ENCODE measurements around the gene PDIA2.

PDIA2 gene

GRCh38 chr16:296276-296675, 13.3 kb downstream of the PDIA2 start:
- Mint-ChIP-seq H3K36me3 (ENCODE audit: low read depth) (peaks cover 4% of the 10 kb centered on the region), H3K9me3 (no peaks in the 10 kb centered on the region), H3K4me1 (ENCODE audit: low read depth) (no peaks in the 10 kb centered on the region), H3K27ac (no peak overlapping the region), H3K27me3 (no peaks in the 10 kb centered on the region), H3K4me3 (no peak overlapping the region)

GRCh38 chr16:296806-297510, 14.0 kb downstream of the PDIA2 start:
- H3K4me3 Mint-ChIP-seq, result no peak overlapping the region
- H3K27ac Mint-ChIP-seq, result no peak overlapping the region
- H3K9me3 Mint-ChIP-seq, result no peaks in the 10 kb centered on the region
- H3K4me1 Mint-ChIP-seq (ENCODE audit: low read depth), result no peaks in the 10 kb centered on the region
- H3K36me3 Mint-ChIP-seq (ENCODE audit: low read depth), result peaks cover 4% of the 10 kb centered on the region
- H3K27me3 Mint-ChIP-seq, result no peaks in the 10 kb centered on the region

DNA sequence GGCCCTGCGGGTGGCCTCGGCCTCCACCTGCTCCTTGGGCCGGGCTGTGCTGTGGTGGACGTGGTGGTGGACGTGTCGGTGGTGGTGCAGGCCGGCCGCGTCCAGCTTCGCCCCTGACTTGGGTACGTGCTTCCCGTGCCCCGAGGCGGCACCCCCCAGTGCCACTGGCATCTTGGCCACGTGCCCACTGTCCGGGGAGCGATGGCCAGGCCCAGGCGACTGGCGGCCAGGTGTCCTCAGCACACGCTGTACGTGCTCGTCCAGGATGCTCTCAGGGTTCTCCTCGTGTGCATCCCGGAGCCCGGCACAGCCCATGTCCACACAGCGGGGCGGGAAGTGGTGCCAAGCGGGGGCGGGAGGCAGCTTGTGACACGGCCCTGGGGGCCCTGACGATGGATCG, 14.9 kb downstream of the PDIA2 start:
- no peaks in the 10 kb centered on the region for H3K4me1 Mint-ChIP-seq (ENCODE audit: low read depth)
- no peak overlapping the region for H3K27ac Mint-ChIP-seq
- no peaks in the 10 kb centered on the region for H3K9me3 Mint-ChIP-seq
- H3K27me3 Mint-ChIP-seq, result no peaks in the 10 kb centered on the region
- H3K4me3 Mint-ChIP-seq, result no peak overlapping the region
- H3K36me3 Mint-ChIP-seq (ENCODE audit: low read depth), result peaks cover 5% of the 10 kb centered on the region

- no peak overlapping the region for H3K27ac Mint-ChIP-seq
These were observed 18.3 kb downstream of the PDIA2 start for GRCh38 chr16:301235-301634.

GRCh38 chr16:301950-302349, 19.0 kb downstream of the PDIA2 start:
- Mint-ChIP-seq H3K36me3 (ENCODE audit: low read depth) (peaks cover 21% of the 10 kb centered on the region), H3K4me3 (no peak overlapping the region), H3K9me3 (no peaks in the 10 kb centered on the region), H3K27ac (no peak overlapping the region), H3K27me3 (no peaks in the 10 kb centered on the region), H3K4me1 (ENCODE audit: low read depth) (no peaks in the 10 kb centered on the region)

More at GRCh38 chr16:301235-301634, 18.3 kb downstream of the PDIA2 start:
- no peaks in the 10 kb centered on the region for H3K4me1 Mint-ChIP-seq (ENCODE audit: low read depth)
- H3K4me3 Mint-ChIP-seq, result no peak overlapping the region
- no peaks in the 10 kb centered on the region for H3K9me3 Mint-ChIP-seq
- peaks cover 19% of the 10 kb centered on the region for H3K36me3 Mint-ChIP-seq (ENCODE audit: low read depth)
- H3K27me3 Mint-ChIP-seq, result no peaks in the 10 kb centered on the region

DNA sequence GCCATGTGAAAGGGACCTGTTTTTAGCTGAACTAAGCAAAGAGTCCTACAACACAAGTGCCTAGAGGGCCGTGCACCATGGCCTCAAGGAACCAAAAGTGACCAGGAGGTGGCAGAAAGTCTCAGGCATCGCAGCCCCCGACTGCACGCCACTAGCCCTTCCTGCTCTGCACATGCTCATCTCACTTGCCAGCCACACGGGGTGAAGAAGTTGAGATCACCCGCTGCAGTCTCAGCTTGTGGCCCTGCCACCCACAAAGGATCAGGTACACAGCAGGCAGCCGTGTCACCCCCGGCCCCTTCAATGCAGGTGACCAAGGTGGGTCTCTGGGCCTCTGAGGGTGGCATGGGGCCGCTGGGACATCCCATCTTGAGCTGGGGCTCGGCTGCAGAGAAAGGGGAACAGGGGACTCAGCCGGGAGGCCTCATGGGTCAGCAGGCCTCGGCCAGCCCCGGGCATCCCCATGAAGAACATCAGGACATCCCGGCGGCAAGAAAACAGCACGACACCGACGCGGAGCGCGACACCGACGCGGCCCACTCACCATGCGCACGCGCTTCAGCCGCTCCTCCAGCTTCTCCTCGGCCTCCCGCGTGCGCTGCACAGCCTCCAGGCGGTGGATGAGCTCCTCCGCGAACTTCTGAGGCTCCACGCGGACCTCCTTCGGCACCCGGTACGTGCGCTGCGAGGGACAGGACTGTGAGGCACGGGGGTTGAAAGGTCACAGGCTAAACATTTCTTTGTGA, 21.0 kb downstream of the PDIA2 start:
- peaks cover 24% of the 10 kb centered on the region for H3K36me3 Mint-ChIP-seq (ENCODE audit: low read depth)

DNA sequence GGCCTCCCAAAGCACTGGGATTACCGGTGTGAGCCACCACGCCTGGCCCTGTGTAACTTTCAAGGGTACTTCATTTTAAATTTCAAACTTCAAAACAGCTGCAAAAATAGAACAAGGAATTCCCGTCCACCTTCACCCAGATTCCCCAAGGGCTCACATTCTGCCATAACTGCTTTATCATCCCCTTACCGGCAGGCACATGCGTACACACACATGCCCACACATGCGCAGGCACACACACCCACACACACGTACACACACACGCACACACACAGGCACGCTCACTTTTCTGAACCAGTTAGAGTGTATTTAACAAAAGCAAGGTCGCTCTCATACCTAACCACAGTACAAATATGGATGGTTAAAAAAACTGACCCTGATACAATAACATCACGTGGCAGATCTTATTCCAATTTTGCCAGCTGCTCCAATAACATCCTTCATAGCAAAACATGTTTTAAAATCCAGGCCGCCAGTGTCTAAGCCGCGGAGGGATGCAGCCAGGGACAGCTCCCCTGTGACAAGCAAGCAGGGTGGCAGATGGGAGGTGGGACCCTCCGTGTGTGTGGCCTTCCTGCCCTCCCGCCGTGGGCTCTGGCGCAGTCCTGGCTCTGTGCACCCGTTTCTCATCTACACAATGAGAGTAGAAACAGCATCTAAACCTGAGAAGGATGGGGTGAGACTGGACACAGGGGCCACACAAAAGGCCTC, 23.1 kb downstream of the PDIA2 start:
- Mint-ChIP-seq H3K27me3 (no peaks in the 10 kb centered on the region), H3K36me3 (ENCODE audit: low read depth) (peaks cover 28% of the 10 kb centered on the region), H3K9me3 (no peaks in the 10 kb centered on the region), H3K4me1 (ENCODE audit: low read depth) (peaks cover 24% of the 10 kb centered on the region), H3K27ac (no peak overlapping the region), H3K4me3 (no peak overlapping the region)

More for the DNA sequence above, 21.0 kb downstream of the PDIA2 start:
- no peaks in the 10 kb centered on the region for H3K9me3 Mint-ChIP-seq
- H3K27me3 Mint-ChIP-seq, result no peaks in the 10 kb centered on the region
- no peak overlapping the region for H3K27ac Mint-ChIP-seq
- H3K4me3 Mint-ChIP-seq, result no peak overlapping the region
- H3K4me1 Mint-ChIP-seq (ENCODE audit: low read depth), result peaks cover 12% of the 10 kb centered on the region

DNA sequence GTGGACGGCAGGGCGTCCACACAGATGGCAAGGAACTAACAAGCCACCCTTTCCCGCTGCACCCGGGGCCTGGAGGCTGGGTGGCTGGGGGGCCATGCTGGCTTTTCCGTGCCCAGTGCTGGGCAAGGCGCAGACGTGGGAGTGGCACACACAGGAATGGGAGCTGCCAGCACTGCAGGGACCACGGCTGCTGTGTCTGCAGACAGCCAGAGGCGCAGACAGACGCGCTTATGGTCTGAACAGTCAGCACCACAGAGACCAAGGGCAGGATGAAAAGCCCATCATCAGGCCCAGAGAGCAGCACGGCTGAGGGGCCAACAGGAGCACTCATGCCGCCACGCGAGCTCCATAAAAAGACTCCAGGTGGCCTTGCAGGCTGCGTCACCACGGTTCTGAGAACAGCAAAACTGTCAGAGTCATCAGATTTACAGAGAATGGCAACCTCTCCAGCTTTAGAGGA, 24.0 kb downstream of the PDIA2 start:
- Mint-ChIP-seq H3K4me1 (ENCODE audit: low read depth) (peaks cover 24% of the 10 kb centered on the region), H3K9me3 (no peaks in the 10 kb centered on the region), H3K36me3 (ENCODE audit: low read depth) (peaks cover 28% of the 10 kb centered on the region), H3K27ac (no peak overlapping the region), H3K27me3 (no peaks in the 10 kb centered on the region), H3K4me3 (no peak overlapping the region)

- no peaks in the 10 kb centered on the region for H3K9me3 Mint-ChIP-seq
- H3K4me3 Mint-ChIP-seq, result no peak overlapping the region
- H3K27me3 Mint-ChIP-seq, result no peaks in the 10 kb centered on the region
- H3K4me1 Mint-ChIP-seq (ENCODE audit: low read depth), result peaks cover 24% of the 10 kb centered on the region
- peaks cover 32% of the 10 kb centered on the region for H3K36me3 Mint-ChIP-seq (ENCODE audit: low read depth)
- H3K27ac Mint-ChIP-seq, result no peak overlapping the region
These were observed 24.8 kb downstream of the PDIA2 start for GRCh38 chr16:307691-308312.

DNA sequence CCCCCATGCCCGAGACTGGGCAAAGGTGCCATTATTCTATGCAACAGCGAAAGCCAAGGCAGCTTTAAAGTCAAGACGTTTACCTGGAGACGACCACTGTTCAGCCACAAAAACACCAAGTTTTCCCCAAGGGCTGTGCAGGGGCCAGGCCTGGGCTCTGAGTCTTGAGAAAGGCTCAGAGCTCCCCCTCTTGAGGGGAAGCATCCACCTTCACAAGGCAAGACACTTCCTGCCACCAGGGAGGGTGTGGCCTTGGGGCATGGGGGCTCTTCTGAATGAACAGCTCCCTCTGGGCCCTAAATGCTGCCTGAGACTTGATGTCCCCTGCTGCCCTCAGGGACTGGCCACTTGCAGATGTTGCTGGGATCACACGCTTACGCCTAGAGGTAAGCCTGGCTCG, 26.5 kb downstream of the PDIA2 start:
- Mint-ChIP-seq H3K9me3 (no peaks in the 10 kb centered on the region), H3K27me3 (no peaks in the 10 kb centered on the region), H3K27ac (peak overlapping the region; percentile 65), H3K36me3 (ENCODE audit: low read depth) (peaks cover 25% of the 10 kb centered on the region), H3K4me1 (ENCODE audit: low read depth) (peaks cover 24% of the 10 kb centered on the region), H3K4me3 (no peak overlapping the region)

GRCh38 chr16:311725-312124, 28.8 kb downstream of the PDIA2 start:
- Mint-ChIP-seq H3K4me1 (ENCODE audit: low read depth) (peaks cover 33% of the 10 kb centered on the region), H3K9me3 (no peaks in the 10 kb centered on the region), H3K4me3 (no peak overlapping the region), H3K27ac (no peak overlapping the region), H3K36me3 (ENCODE audit: low read depth) (peaks cover 26% of the 10 kb centered on the region), H3K27me3 (no peaks in the 10 kb centered on the region)

GRCh38 chr16:314351-314750, 31.4 kb downstream of the PDIA2 start:
- no peaks in the 10 kb centered on the region for H3K9me3 Mint-ChIP-seq
- H3K27ac Mint-ChIP-seq, result no peak overlapping the region
- H3K27me3 Mint-ChIP-seq, result no peaks in the 10 kb centered on the region
- peaks cover 30% of the 10 kb centered on the region for H3K36me3 Mint-ChIP-seq (ENCODE audit: low read depth)
- H3K4me3 Mint-ChIP-seq, result no peak overlapping the region
- peaks cover 32% of the 10 kb centered on the region for H3K4me1 Mint-ChIP-seq (ENCODE audit: low read depth)

GRCh38 chr16:314795-315299, 31.9 kb downstream of the PDIA2 start:
- no peak overlapping the region for H3K27ac Mint-ChIP-seq
- peaks cover 30% of the 10 kb centered on the region for H3K4me1 Mint-ChIP-seq (ENCODE audit: low read depth)
- H3K9me3 Mint-ChIP-seq, result no peaks in the 10 kb centered on the region
- H3K27me3 Mint-ChIP-seq, result no peaks in the 10 kb centered on the region
- H3K36me3 Mint-ChIP-seq (ENCODE audit: low read depth), result peaks cover 30% of the 10 kb centered on the region
- no peak overlapping the region for H3K4me3 Mint-ChIP-seq

GRCh38 chr16:316741-317464, 33.9 kb downstream of the PDIA2 start:
- H3K4me3 Mint-ChIP-seq, result no peak overlapping the region
- peaks cover 27% of the 10 kb centered on the region for H3K36me3 Mint-ChIP-seq (ENCODE audit: low read depth)
- no peaks in the 10 kb centered on the region for H3K9me3 Mint-ChIP-seq
- peaks cover 44% of the 10 kb centered on the region for H3K4me1 Mint-ChIP-seq (ENCODE audit: low read depth)
- no peaks in the 10 kb centered on the region for H3K27me3 Mint-ChIP-seq
- no peak overlapping the region for H3K27ac Mint-ChIP-seq

Data from stimulated activated naive CD8-positive, alpha-beta T cell treated with anti-CD3 and anti-CD28 coated beads, Interleukin-15, Interleukin-2, amounts not matched to agents 100 ng/mL and 50 ng/mL, for 24 hours (primary cell).